ENCODE results near the gene GPR155.

DNA sequence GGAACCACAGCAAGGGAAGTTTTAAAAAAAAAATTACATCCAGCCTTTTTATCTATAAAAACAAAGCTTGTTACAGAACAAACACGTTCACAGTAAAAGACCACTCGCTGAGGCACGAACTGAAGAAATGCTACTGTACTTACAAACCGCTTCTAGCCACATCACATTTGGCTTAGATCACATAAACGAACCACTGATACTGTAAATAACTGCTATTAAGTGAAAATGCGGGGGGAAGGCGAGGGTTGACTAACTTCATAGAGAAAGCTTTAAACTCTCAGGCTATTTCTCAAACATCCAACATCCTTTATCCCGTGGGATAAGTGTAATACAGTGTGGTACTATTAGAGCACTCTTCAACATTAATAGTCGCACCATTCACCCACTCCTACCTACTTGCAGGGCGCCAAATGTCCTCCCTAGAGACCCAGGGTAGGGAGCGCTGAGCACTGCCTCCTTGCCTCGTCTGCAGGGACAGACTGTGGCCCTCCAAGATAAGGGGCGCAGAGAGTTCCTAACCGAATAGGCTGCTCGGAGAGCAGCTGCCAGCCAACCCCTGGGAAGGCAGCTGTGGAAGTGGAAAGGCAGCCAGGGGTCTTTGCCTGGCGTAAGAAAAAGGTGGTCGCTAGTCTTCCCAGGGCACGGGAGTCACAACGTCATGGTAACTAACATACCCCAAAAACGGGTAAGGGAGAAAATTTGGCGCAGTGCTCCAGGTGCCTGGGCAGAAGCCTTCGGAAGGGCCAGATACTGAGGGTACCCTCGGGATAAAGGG, 854 bp downstream of the GPR155 start:
- no peak for TF ChIP-seq TCF7L2 (IDR thresholded peaks at IDR 0.05; ENCODE audit: low read depth, low read length)
- TF ChIP-seq, protein P1, sequence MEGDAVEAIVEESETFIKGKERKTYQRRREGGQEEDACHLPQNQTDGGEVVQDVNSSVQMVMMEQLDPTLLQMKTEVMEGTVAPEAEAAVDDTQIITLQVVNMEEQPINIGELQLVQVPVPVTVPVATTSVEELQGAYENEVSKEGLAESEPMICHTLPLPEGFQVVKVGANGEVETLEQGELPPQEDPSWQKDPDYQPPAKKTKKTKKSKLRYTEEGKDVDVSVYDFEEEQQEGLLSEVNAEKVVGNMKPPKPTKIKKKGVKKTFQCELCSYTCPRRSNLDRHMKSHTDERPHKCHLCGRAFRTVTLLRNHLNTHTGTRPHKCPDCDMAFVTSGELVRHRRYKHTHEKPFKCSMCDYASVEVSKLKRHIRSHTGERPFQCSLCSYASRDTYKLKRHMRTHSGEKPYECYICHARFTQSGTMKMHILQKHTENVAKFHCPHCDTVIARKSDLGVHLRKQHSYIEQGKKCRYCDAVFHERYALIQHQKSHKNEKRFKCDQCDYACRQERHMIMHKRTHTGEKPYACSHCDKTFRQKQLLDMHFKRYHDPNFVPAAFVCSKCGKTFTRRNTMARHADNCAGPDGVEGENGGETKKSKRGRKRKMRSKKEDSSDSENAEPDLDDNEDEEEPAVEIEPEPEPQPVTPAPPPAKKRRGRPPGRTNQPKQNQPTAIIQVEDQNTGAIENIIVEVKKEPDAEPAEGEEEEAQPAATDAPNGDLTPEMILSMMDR (IDR thresholded peaks at IDR 0.05) = no peak
- no peak for TF ChIP-seq POLR2AphosphoS5 (IDR thresholded peaks at IDR 0.05; ENCODE audit: low read depth, low read length)
- TF ChIP-seq, protein P2, sequence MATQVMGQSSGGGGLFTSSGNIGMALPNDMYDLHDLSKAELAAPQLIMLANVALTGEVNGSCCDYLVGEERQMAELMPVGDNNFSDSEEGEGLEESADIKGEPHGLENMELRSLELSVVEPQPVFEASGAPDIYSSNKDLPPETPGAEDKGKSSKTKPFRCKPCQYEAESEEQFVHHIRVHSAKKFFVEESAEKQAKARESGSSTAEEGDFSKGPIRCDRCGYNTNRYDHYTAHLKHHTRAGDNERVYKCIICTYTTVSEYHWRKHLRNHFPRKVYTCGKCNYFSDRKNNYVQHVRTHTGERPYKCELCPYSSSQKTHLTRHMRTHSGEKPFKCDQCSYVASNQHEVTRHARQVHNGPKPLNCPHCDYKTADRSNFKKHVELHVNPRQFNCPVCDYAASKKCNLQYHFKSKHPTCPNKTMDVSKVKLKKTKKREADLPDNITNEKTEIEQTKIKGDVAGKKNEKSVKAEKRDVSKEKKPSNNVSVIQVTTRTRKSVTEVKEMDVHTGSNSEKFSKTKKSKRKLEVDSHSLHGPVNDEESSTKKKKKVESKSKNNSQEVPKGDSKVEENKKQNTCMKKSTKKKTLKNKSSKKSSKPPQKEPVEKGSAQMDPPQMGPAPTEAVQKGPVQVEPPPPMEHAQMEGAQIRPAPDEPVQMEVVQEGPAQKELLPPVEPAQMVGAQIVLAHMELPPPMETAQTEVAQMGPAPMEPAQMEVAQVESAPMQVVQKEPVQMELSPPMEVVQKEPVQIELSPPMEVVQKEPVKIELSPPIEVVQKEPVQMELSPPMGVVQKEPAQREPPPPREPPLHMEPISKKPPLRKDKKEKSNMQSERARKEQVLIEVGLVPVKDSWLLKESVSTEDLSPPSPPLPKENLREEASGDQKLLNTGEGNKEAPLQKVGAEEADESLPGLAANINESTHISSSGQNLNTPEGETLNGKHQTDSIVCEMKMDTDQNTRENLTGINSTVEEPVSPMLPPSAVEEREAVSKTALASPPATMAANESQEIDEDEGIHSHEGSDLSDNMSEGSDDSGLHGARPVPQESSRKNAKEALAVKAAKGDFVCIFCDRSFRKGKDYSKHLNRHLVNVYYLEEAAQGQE (IDR thresholded peaks at IDR 0.05; ENCODE audit: insufficient read depth in 1 of 2, low read depth in 2 of 2, low read length in 1 of 2) = no peak
- TF ChIP-seq SIN3A (IDR thresholded peaks at IDR 0.05; ENCODE audit: borderline replicate concordance, insufficient read depth, low read depth, low read length) = no peak
